Gastrocnemius medialis (tissue), 4 donors: ENCODE results near the gene CASZ1.

Experiments used
- POLR2A ChIP-seq, 2 donors: fragments of 450-650 bp; IDR thresholded peaks; one replicate each; pipeline ENCODE4 v1.6.1; 2017; ENCODE audit warnings: antibody characterized with exemption in 2 of 2, mild to moderate bottlenecking in 2 of 2, moderate library complexity in 2 of 2
- TF ChIP-seq, protein P1 (sequence below), 5 experiments: fragments of 450-650 bp in 3 of 5; fragments of 200-600 bp in 2 of 5; sonication (generic) in 2 of 5; IDR thresholded peaks in 4 of 5; conservative IDR thresholded peaks in 1 of 5; 1 replicate in 4 of 5; 2 replicates in 1 of 5; pipeline ENCODE4 v1.5.1; 2016 to 2019; ENCODE audit warnings: antibody characterized with exemption in 5 of 5, mild to moderate bottlenecking in 3 of 5, moderate library complexity in 3 of 5

DNA sequence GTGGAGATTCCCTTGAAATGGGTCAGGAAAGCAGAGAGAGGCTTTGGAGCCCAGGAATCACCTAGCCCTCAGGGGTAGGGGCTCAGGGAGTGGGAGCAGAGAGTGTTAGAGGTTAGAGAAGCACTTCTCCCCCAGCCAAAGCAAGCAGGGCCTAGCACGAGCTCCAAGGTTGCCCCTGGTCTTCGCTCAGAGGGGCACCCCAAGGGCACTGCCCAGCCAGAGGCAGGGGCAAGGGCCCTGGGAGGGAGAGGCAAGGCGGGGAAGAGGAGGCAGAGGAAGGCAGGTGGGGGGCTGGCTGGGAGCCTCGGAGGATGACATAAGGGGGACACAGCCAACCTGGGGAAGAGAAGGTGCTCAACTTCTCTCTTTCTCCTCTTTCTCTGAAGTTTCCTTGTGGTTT, 71.9 kb downstream of the CASZ1 start:
- TF ChIP-seq POLR2A (IDR thresholded peaks at IDR 0.05), result no peak
- TF ChIP-seq, protein P1, sequence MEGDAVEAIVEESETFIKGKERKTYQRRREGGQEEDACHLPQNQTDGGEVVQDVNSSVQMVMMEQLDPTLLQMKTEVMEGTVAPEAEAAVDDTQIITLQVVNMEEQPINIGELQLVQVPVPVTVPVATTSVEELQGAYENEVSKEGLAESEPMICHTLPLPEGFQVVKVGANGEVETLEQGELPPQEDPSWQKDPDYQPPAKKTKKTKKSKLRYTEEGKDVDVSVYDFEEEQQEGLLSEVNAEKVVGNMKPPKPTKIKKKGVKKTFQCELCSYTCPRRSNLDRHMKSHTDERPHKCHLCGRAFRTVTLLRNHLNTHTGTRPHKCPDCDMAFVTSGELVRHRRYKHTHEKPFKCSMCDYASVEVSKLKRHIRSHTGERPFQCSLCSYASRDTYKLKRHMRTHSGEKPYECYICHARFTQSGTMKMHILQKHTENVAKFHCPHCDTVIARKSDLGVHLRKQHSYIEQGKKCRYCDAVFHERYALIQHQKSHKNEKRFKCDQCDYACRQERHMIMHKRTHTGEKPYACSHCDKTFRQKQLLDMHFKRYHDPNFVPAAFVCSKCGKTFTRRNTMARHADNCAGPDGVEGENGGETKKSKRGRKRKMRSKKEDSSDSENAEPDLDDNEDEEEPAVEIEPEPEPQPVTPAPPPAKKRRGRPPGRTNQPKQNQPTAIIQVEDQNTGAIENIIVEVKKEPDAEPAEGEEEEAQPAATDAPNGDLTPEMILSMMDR (IDR thresholded peaks at IDR 0.05 in 4 of 5, conservative IDR thresholded peaks at IDR 0.05 in 1 of 5), result no peak
